HG02759 (cell line): ENCODE data around the gene GAS6.
"Not testable (repeated sequence)": the region's sequence is repeated elsewhere in the genome, so short reads cannot be mapped to it uniquely, and the experiment has no call there.

Experiments used
- ATAC-seq: cut with Tn5 transposase; IDR thresholded peaks from one replicate; pipeline ENCODE4 v1.9.1; 2021; ENCODE audit warnings: mild to moderate bottlenecking, moderate library complexity; ENCODE audit not compliant: unreplicated experiment

The GAS6 gene

GRCh38 chr13:113863524-113864272 is at the start of gene GAS6:
Gene GAS6, minus strand, starts transcription at chr13:113864076. Its CDS starts 156 bp downstream, at chr13:113863920.
- ATAC-seq: peak; percentile 35

- not testable (repeated sequence) for ATAC-seq
Observed at GRCh38 chr13:113913408-113913807, 49.5 kb upstream of the GAS6 start.

GRCh38 chr13:113912596-113912995 is 48.7 kb upstream of the GAS6 start:
- no peak for ATAC-seq

- no peak for ATAC-seq
Observed at GRCh38 chr13:113907635-113908617, 44.0 kb upstream of the GAS6 start.

- ATAC-seq: no peak
Observed at GRCh38 chr13:113906571-113906970, 42.7 kb upstream of the GAS6 start.

- ATAC-seq: no peak
Observed at GRCh38 chr13:113905942-113906341, 42.1 kb upstream of the GAS6 start.

- ATAC-seq: no peak
Observed at GRCh38 chr13:113905018-113905417, 41.1 kb upstream of the GAS6 start.

- ATAC-seq: no peak
Observed at GRCh38 chr13:113904411-113904810, 40.5 kb upstream of the GAS6 start.

GRCh38 chr13:113903912-113904311 is 40.0 kb upstream of the GAS6 start:
- ATAC-seq: no peak

GRCh38 chr13:113902986-113903775 is 39.3 kb upstream of the GAS6 start:
- ATAC-seq: no peak

GRCh38 chr13:113902481-113902880 is 38.6 kb upstream of the GAS6 start:
- no peak for ATAC-seq

GRCh38 chr13:113901642-113902041 is 37.8 kb upstream of the GAS6 start:
- ATAC-seq: no peak

GRCh38 chr13:113901231-113901630 is 37.4 kb upstream of the GAS6 start:
- ATAC-seq: no peak

- no peak for ATAC-seq
Observed at GRCh38 chr13:113900646-113901045, 36.8 kb upstream of the GAS6 start.

- ATAC-seq: no peak
Observed at GRCh38 chr13:113898391-113898790, 34.5 kb upstream of the GAS6 start.

- no peak for ATAC-seq
Observed at GRCh38 chr13:113897966-113898365, 34.1 kb upstream of the GAS6 start.

GRCh38 chr13:113897161-113897560 is 33.3 kb upstream of the GAS6 start:
- ATAC-seq: no peak

- ATAC-seq: no peak
Observed at GRCh38 chr13:113895436-113895835, 31.6 kb upstream of the GAS6 start.

GRCh38 chr13:113890774-113891480 is 27.1 kb upstream of the GAS6 start:
- no peak for ATAC-seq

GRCh38 chr13:113889467-113889866 is 25.6 kb upstream of the GAS6 start:
- ATAC-seq: no peak
